ENCODE measurements around the gene CCDC40.

Gene CCDC40

GRCh38 chr17:80018917-80019651 lies 17.4 kb upstream of the CCDC40 start:
- DNase-seq (ENCODE audit: low read depth in 2 of 3, low spot score in 1 of 3): no peak

GRCh38 chr17:80021600-80021999 lies 14.8 kb upstream of the CCDC40 start:
- no peak for DNase-seq (ENCODE audit: low read depth in 2 of 3, low spot score in 1 of 3)

GRCh38 chr17:80023481-80024205 lies 12.8 kb upstream of the CCDC40 start:
- DNase-seq (ENCODE audit: low read depth in 2 of 3, low spot score in 1 of 3): no peak

GRCh38 chr17:80024206-80024972 lies 12.1 kb upstream of the CCDC40 start:
- no peak for DNase-seq (ENCODE audit: low read depth in 2 of 3, low spot score in 1 of 3)

- no peak for DNase-seq (ENCODE audit: low read depth in 2 of 3, low spot score in 1 of 3)
Measured at GRCh38 chr17:80025140-80025539, 11.3 kb upstream of the CCDC40 start.

GRCh38 chr17:80025796-80026195 lies 10.6 kb upstream of the CCDC40 start:
- no peak for DNase-seq (ENCODE audit: low read depth in 2 of 3, low spot score in 1 of 3)

- no peak for DNase-seq (ENCODE audit: low read depth in 2 of 3, low spot score in 1 of 3)
Measured at GRCh38 chr17:80026359-80027042, 9.9 kb upstream of the CCDC40 start.

GRCh38 chr17:80027043-80027435 lies 9.4 kb upstream of the CCDC40 start:
- no peak for DNase-seq (ENCODE audit: low read depth in 2 of 3, low spot score in 1 of 3)

GRCh38 chr17:80028030-80028429 lies 8.4 kb upstream of the CCDC40 start:
- no peak for DNase-seq (ENCODE audit: low read depth in 2 of 3, low spot score in 1 of 3)

GRCh38 chr17:80029258-80029974 lies 7.0 kb upstream of the CCDC40 start:
- no peak for DNase-seq (ENCODE audit: low read depth in 2 of 3, low spot score in 1 of 3)

GRCh38 chr17:80030730-80031410 lies 5.6 kb upstream of the CCDC40 start:
- no peak for DNase-seq (ENCODE audit: low read depth in 2 of 3, low spot score in 1 of 3)

- no peak for DNase-seq (ENCODE audit: low read depth in 2 of 3, low spot score in 1 of 3)
Measured at GRCh38 chr17:80031691-80032430, 4.6 kb upstream of the CCDC40 start.

GRCh38 chr17:80032614-80033171 lies 3.7 kb upstream of the CCDC40 start:
- no peak for DNase-seq (ENCODE audit: low read depth in 2 of 3, low spot score in 1 of 3)

- no peak for DNase-seq (ENCODE audit: low read depth in 2 of 3, low spot score in 1 of 3)
Measured at GRCh38 chr17:80033840-80034239, 2.6 kb upstream of the CCDC40 start.

- peak in 1 of 3 donors; percentile 20 for DNase-seq (ENCODE audit: low read depth in 2 of 3, low spot score in 1 of 3)
Measured at GRCh38 chr17:80034791-80035686, 1.4 kb upstream of the CCDC40 start.

- DNase-seq (ENCODE audit: low read depth in 2 of 3, low spot score in 1 of 3): no peak
Measured at GRCh38 chr17:80035687-80035936, 830 bp upstream of the CCDC40 start, which contains the start of gene TBC1D16. Gene TBC1D16 (minus strand): TSS chr17:80035872. CDS start chr17:80013547, 22,325 bp downstream.

GRCh38 chr17:80036715-80037477 lies 454 bp downstream of the CCDC40 start:
- DNase-seq (ENCODE audit: low read depth in 2 of 3, low spot score in 1 of 3): peak in 2 of 3 donors; percentile 11 to 14
